ENCODE data around the gene ZNF140. TPM values are rescaled to one million over a fixed set of nuclear protein-coding genes. Genes with fewer than 3 reads are reported as not detected.

ZNF140 gene
- total RNA-seq: 10 to 100 TPM; 17.8 to 26.3 (median 19.9) TPM
- 10 to 100 TPM; 21.1 to 21.5 TPM for polyA plus RNA-seq
- long read RNA-seq, donor 1, transcript ZNF140-202 (5 exons, 3,550 nt): major isoform, 26 of 49 reads
- long read RNA-seq, donor 1, transcript ZNF140-209 (6 exons, 2,328 nt): minor isoform, 9 of 49 reads
- long read RNA-seq, donor 1, partial matches to known transcripts: 2 of 49 reads
- long read RNA-seq, donor 1, other reads (novel, unspliced or antisense): 9 of 49 reads
- long read RNA-seq, donor 2, transcript ZNF140-202 (5 exons, 3,550 nt): major isoform, 7 of 12 reads
- long read RNA-seq, donor 2, partial matches to known transcripts: 0 of 12 reads
- long read RNA-seq, donor 2, other reads (novel, unspliced or antisense): 0 of 12 reads
- long read RNA-seq, donor 3, transcript ZNF140-209 (6 exons, 2,328 nt): minor isoform, 5 of 35 reads
- long read RNA-seq, donor 3, transcript ZNF140-202 (5 exons, 3,550 nt): major isoform, 14 of 35 reads
- long read RNA-seq, donor 3, partial matches to known transcripts: 1 of 35 reads
- long read RNA-seq, donor 3, other reads (novel, unspliced or antisense): 10 of 35 reads

DNA sequence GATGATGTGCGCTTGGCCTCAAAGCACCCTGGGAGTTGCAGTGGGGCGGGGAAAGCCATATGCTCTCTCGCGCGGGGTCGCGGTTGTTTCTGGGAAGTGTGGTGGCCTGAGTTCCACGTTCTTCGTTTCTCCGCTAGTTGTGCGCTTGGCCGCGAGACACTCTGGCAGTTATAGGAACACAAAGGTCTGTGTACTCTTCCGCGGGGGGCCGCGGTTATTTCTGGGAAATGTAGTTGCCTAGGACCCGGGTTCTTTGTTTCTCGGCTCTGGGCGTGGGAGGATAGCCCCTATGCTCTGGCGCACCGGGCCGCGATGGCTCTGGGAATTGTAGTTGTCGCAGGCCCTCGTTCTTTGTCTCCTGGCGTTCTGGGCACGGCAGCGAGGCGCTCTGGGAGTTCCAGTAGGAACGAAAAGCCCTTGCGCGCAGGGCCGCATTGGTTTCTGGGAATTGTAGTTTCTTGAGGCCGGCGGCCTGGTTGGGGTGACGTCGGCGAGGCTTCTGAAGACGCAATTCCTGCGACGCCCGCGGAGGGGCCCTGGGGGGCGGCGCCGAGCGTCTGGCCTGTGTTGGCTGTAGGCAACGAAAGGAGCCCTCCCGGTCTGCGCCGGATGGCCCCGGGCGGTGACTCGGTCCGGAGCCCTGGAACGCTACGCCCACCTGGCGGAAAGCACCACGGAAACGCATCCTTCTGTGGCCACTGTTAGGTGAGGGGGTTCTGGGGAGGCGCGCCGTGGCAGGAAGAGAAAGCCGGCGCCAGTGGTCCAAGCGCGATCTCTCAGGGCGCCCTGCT, at the start of gene ZNF140:
TSS of gene ZNF140 (plus strand) at position 556 of the 791 bp plus-strand sequence. CDS start 398 bp downstream, outside the sequence.
- 0 to 1% (median 0%) methylated on average over 58 to 69 of the region's 69 CpGs for WGBS, 3 donors
- peak within 1 kb of the TSS; percentile 89 to 98 for H3K27ac ChIP-seq
- TF ChIP-seq EP300 (IDR thresholded peaks at IDR 0.05): peak; percentile 19
- peak; percentile 74 for TF ChIP-seq POLR2A (IDR thresholded peaks at IDR 0.05)
- TF ChIP-seq, protein P1, sequence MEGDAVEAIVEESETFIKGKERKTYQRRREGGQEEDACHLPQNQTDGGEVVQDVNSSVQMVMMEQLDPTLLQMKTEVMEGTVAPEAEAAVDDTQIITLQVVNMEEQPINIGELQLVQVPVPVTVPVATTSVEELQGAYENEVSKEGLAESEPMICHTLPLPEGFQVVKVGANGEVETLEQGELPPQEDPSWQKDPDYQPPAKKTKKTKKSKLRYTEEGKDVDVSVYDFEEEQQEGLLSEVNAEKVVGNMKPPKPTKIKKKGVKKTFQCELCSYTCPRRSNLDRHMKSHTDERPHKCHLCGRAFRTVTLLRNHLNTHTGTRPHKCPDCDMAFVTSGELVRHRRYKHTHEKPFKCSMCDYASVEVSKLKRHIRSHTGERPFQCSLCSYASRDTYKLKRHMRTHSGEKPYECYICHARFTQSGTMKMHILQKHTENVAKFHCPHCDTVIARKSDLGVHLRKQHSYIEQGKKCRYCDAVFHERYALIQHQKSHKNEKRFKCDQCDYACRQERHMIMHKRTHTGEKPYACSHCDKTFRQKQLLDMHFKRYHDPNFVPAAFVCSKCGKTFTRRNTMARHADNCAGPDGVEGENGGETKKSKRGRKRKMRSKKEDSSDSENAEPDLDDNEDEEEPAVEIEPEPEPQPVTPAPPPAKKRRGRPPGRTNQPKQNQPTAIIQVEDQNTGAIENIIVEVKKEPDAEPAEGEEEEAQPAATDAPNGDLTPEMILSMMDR (IDR thresholded peaks at IDR 0.05): peak in 2 of 3 donors; percentile 50 to 57
- H3K36me3 ChIP-seq: peaks cover 3% of the 10 kb centered on the region
- no peaks in the 10 kb centered on the region for H3K4me1 ChIP-seq (ENCODE audit: insufficient read depth)
- peaks cover 9 to 42% of the 10 kb centered on the region in 2 donors for H3K9me3 ChIP-seq
- H3K4me3 ChIP-seq: peak within 1 kb of the TSS; percentile 53
- DNase-seq: peak; percentile 93 to 97 (median 96)
- intact Hi-C loops (cut with DNase I): loop anchor here in 2 of 4 donors (2.0 to 5.0 kb wide), 2 partner anchors 44 to 47 kb away; partner anchors contain the start of gene ZNF84 (in 1 of the 2)
- H3K27me3 ChIP-seq: no peaks in the 10 kb centered on the region

DNA sequence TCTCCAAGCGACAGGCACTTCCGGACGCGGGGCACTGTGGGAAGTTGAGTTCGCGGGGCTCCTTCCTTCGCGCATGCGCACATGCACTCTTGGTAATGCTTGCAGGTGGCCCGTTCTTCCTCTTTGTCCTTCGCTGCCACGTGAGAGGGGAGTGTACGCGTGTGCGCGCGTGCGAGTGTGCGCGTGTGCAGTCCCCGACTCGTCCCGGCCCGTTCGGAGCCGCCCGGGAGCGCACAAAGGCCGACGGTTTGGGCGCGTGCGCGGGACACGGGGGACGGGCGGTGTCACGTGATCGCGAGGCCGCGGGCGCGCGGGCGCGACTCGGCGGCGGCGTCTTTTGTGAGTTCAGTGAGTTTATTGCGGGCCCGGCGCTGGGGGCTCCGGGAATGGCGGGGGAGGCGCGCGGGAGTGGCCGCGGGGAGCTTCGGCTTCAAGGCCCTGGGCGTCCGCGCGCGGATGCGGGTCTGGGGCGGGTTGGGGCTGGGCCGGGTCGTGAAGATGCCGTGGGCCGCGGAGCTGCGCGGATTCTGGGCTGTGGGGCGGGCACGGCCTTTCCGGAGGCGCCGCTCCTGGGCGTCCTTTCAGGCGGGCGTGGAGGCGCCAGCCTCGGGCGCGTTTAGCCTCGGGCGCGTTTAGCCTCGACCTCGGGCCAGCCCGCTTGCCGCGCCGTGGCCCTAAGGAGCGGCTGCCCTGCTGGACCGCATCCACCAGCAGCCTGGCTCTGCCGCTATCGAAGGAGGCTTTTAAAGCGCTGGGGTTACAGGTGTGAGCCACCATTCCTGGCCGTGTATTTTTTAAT, 43.3 kb upstream of the ZNF140 start, which contains the start of gene ZNF84:
TSS of gene ZNF84 (plus strand) at position 303 of the 799 bp plus-strand sequence. CDS start 3,959 bp downstream, outside the sequence.
- 1 to 2% (median 1%) methylated on average over 81 to 103 of the region's 103 CpGs for WGBS, 3 donors
- Histone ChIP-seq H3K9me3 (peaks cover 7 to 21% of the 10 kb centered on the region in 2 donors), H3K4me1 (ENCODE audit: insufficient read depth) (peaks cover 3% of the 10 kb centered on the region), H3K36me3 (no peaks in the 10 kb centered on the region), H3K4me3 (peak within 1 kb of the TSS; percentile 78), H3K27ac (peak within 1 kb of the TSS; percentile 93 to 97), H3K27me3 (no peaks in the 10 kb centered on the region)
- intact Hi-C loops (cut with DNase I): loop anchor here in 1 of 4 donors (2.0 kb wide), 1 partner anchor 43 kb away; the partner anchor contains the start of gene ZNF140
- TF ChIP-seq, protein P1 (IDR thresholded peaks at IDR 0.05): no peak
- TF ChIP-seq POLR2A (IDR thresholded peaks at IDR 0.05) (peak; percentile 47), EP300 (IDR thresholded peaks at IDR 0.05) (no peak)
- peak; percentile 95 to 97 (median 96) for DNase-seq

DNA sequence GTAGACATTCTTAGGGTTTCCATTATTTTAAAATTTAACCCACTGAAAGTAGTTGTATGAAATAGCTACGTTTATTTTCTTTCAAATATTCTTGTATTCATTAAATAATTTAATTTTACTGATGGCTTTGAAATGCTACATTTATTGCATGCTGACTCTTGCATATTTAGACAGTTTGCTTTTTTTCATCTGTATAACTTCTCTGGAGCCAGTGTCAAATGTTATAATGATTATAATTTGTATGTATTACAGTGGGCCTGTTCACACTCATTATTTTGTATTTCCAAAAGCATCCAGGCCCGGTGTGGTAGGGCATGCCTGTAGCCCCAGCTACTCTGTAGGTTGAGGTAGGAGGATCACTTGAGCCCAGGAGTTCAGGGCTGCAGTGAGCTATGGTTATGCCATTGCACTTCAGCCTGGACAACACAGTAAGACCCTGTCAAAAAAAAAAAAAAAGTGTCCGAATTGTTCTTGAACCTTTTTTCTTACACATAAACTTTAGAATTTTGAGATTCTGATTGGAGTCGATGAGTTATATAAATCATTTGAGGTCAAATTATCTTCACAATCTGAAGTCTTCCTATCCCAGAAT, 42.5 kb upstream of the ZNF140 start:
- WGBS, 3 donors: 49 to 58% (median 50%) methylated on average over 4 of the region's 4 CpGs
- H3K9me3 ChIP-seq: peaks cover 14 to 29% of the 10 kb centered on the region in 2 donors
- peak overlapping the region in 1 of 2 donors; percentile 93 for H3K27ac ChIP-seq
- TF ChIP-seq, protein P1 (IDR thresholded peaks at IDR 0.05): no peak
- TF ChIP-seq EP300 (IDR thresholded peaks at IDR 0.05) (no peak), POLR2A (IDR thresholded peaks at IDR 0.05) (no peak)
- peaks cover 3% of the 10 kb centered on the region for H3K4me1 ChIP-seq (ENCODE audit: insufficient read depth)
- intact Hi-C loops (cut with DNase I): no loop called here
- H3K4me3 ChIP-seq: peak overlapping the region; percentile 78
- DNase-seq: no peak
- no peaks in the 10 kb centered on the region for H3K27me3 ChIP-seq
- no peaks in the 10 kb centered on the region for H3K36me3 ChIP-seq

All from ovary (tissue), 10 donors.